Raji (cell line): ENCODE results near the gene PIGN.

Experiments
- POLR2A ChIP-seq: IDR thresholded peaks from 2 replicates; pipeline ENCODE4 v1.6.1; 2011; ENCODE audit warnings: low read depth, low read length, control low read depth; ENCODE audit not compliant: insufficient read depth

Gene PIGN

DNA sequence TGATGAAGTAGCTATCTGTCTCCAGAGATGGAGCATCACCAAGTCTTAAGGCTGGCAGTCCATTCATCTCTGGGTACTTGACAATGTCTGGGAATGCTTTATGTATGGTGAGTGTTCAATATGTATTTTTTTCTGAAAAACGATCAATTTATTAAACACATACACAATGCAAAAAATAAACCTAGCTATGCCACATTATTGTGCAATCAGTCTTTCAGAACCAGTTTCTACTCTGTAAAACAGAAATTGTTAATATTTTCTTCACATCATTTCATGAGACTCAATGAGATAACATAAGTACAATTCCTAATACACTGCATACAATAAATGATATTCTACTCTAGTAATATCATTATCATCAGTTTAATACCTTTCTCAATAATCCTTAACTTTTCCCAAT is 122.5 kb downstream of the PIGN start:
- TF ChIP-seq POLR2A, result no peak

DNA sequence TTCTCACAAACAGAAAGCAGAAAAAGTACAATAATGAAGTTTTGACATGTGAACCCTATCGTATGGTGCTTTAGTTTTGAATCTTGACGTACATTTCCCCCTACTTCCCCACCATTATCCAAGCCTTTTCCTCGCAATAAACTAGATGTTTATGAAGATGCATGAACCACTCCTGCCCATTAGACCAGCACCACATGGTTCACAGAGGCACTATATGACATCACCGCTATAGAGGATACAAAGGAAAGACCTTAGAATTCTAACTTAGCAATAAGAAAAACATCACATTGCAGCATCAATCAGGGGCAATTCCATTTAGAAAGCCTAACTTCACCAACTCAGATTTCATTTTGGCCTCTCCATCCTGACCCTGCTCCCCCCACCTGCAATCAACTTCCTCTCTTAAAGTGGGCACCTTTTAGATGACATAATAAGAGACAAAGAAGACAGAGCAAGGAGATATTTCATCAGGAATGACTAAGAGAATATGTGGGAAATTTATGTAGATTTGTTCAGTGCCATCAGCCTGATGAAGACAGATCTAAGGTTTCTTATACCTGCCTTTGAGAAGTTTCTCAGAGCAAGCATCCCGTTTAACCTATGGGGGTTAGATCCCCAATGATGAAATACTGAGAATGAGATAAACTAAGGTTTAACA is 124.9 kb downstream of the PIGN start:
- TF ChIP-seq POLR2A, result no peak

DNA sequence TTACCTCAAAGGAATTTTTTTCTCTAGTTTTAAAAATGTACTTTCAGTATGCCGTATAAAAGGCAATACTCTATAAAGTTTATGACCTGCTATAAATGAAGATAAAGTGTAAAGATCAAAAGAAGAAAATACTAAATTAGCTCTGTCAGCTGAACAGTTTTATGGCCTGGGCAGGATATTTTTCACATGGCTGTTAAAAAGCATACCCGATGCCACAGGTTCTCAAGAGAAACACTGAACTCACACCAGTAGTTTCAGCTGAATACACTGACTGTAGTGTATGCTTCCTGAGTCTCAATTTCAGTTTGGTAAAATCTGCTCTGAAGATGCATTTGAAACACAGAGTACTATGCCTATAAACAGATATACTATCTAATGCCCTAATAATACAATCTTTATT is 126.0 kb downstream of the PIGN start:
- TF ChIP-seq POLR2A, result no peak

- TF ChIP-seq POLR2A, result no peak
Measured at GRCh38 chr18:62054929-62055498, 131.8 kb downstream of the PIGN start.

DNA sequence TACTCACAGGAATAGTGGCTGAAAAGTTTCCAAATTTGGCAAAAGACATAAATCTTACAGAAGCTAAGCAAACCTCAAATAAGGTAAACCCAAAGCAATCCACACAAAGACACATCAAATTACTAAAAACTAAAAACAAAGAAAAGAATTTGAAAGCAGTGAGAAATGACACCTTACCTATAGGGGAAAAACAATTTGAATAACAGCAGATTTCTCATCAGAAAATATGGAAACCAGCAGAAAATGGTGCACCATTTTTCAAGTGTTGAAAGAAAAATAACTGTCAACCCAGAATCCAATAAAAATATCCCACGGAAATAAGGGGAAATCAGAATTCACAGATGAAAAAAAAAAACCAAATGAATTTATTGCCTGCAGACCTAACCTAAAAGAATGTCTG is 138.6 kb downstream of the PIGN start:
- no peak for TF ChIP-seq POLR2A

DNA sequence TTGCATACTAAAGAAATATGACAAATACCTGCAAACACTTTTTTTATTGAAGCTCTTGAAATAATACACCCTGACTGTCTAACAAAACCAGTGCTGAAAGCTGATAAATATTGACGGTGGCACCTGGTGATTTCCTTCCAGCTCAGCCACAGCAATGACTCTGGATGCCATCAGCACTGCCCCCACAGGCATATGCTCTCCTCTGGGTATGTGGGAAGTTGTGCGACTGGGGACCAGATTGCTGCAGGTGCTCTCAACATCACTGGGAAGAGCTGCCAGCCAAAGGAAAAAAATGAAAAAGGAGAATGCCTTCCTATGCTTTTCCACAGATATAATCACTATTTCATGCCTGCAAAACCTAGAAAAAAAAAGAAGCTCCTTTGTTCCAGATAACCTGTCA is 141.5 kb downstream of the PIGN start:
- no peak for TF ChIP-seq POLR2A

GRCh38 chr18:62044490-62045000 is 142.3 kb downstream of the PIGN start:
- TF ChIP-seq POLR2A, result no peak

GRCh38 chr18:62037989-62038778 is 148.7 kb downstream of the PIGN start:
- TF ChIP-seq POLR2A, result no peak

DNA sequence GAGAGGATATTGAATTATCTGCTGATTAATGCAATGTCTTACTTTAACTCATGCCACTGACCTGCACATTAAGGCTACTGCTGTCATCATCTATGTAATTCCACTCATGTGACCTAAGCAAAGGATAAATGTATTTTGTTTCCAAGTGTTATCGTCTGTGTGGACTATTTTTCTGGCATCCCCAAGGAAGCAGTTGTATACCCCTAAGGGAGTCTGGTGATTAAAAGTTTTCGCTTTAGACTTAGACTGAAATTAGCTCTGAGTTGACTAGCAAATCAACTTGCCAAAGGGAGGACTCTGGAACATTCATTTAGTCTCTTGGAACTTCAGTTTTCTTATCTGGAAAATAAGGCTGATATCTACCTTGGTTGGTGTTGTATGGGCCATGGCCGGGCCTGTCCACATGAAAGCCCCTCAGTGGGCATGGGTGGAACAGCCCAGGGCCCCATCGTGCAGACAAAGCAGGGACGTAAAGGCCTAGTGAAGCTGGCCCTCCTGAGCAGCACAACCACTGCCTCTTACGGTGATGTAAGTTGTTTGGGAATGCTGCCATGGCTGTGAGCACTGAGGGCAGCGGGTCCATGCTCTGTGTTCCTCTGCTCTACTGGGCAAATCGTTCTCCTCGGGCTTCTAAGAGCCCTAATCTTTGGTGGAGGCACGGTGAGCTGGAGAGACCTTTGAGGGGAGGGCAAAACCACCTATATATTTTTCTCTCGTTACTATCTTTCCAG is 149.7 kb downstream of the PIGN start:
- TF ChIP-seq POLR2A, result no peak

- no peak for TF ChIP-seq POLR2A
Measured at GRCh38 chr18:62033756-62034155, 153.1 kb downstream of the PIGN start.

DNA sequence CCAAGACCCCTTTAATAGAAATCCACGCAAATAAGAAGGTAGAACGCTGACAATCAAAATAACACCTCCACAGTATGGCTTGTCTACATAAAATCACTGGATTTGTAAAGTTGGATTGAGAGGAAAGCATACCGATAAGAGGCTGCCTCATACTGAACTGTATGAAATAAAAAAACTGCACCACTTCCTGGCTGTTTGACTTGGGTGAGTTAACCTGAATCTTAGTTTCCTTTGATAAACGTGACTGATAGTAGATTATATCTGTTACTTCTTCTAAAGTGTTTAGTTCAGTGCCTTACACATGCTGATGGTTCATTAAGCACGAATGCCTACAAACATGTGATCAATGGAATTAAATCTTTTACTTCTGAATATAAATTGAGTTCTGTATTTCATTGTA is 153.6 kb downstream of the PIGN start:
- no peak for TF ChIP-seq POLR2A

- TF ChIP-seq POLR2A, result no peak
Measured at GRCh38 chr18:62030091-62030985, 156.5 kb downstream of the PIGN start.

- TF ChIP-seq POLR2A, result no peak
Measured at GRCh38 chr18:62028715-62029114, 158.1 kb downstream of the PIGN start.

DNA sequence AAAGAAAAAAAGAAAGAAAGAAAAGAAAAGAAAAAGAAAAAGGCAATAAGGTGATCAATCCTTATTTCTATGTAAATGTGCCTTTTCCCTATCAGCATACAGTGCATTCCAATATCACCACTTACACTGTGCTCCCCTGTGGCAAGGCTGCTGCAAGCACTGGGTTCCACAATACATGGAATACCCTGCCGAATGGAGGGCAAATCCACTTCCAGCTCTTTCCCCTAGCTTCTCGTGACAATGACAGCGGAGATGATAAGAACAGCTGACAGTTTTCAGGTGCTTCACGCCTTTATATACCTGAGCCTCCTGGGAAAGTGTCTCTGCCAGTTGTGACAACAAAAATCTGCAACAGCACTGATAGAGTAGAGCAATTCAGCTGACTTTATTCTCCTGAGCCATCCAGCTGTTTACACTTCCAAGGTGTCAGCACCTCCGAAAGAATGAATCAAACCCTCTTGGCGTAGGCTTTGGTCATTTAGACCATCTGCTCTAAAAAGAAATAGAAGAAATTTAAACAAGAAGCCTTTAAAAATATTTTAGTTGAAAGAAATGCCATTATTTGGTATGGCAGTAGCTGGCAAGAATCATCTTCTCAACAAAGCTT is 158.8 kb downstream of the PIGN start:
- no peak for TF ChIP-seq POLR2A
